GM21619 (cell line): ENCODE results near the gene SLC22A13.
"Not testable (repeated sequence)": the region's sequence is repeated elsewhere in the genome, so short reads cannot be mapped to it uniquely, and the experiment has no call there.

Source experiments
- ATAC-seq: cut with Tn5 transposase; IDR thresholded peaks from one replicate; pipeline ENCODE4 v1.9.1; 2021; ENCODE audit not compliant: unreplicated experiment

The SLC22A13 gene

GRCh38 chr3:38297947-38298711 lies 32.5 kb downstream of the SLC22A13 start:
- no peak for ATAC-seq

DNA sequence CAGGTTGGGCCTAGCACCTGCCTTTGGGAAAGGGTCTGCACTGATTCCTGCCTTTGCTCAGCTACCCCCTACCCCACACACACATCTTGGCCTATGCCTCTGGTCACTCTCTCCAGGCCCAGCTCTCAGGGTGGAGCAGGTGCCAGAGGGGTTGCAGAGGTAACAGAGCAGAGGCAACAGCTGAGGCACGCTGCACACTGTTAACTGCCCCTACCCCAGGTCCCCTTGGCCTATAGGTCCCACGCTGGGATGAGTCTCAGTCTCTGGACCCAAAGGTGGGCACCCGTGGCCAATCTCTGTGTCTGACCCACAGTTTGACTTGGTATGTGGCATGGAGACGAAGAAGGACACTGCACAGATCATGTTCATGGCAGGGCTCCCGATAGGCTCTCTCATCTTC lies 41.3 kb downstream of the SLC22A13 start:
- ATAC-seq, result no peak

GRCh38 chr3:38307599-38307998 lies 42.0 kb downstream of the SLC22A13 start:
- no peak for ATAC-seq

DNA sequence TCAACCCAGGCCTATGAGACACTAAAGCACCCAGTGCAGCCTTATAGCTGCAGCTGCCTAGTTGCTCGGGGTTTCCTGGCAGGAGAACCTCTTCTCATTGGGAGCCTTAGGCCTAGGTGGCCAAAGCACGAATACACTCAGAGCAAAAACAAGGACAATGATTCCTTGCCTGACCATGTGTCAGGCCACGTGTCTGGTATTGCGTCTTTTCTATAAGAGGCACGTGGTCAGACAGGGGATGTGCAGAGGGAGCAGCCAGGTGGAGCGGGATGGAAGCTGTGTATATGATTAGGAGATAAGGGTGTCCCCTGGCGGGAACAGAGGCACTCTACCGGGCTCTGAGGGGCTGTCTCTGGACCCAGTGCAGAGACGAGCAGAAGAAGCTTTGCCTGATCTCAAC lies 42.8 kb downstream of the SLC22A13 start:
- no peak for ATAC-seq

DNA sequence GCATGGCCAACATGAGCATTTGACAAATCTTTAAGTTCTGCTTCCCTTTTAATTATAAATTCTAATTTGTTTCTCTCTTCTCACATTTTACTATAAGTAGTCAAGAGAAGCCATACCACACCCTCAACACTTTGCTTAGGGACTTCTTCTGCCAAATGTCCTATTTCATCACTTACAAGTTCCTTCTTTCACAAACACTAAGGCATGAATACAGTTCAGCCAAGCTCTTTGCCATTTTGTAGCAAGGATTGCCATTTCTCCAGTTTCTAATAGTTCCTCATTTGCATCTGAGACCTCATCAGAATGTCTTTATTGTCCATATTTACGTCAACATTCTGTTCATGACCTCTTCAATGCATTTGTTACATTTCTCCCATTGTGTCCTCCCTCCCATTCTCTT lies 45.9 kb downstream of the SLC22A13 start:
- ATAC-seq, result no peak

DNA sequence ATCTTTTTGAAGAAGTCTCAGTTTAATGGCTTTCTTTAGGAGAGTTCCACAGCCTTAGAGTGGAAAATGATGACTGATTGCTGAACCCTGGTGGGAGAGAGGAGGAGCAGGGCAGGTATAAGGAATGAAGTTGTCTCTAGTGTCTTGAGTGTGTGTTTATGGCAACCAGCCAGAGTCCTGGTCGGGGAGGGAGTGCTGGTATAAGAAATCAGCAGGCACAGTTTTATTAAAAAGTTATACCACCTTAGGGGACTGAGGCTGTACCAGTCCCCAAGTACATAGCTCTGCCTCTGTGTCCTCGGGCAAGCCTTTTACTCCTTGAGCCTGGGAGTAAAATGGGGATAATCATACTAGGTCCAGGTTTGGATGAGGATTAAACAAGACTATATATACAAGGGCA lies 46.3 kb downstream of the SLC22A13 start:
- no peak for ATAC-seq

DNA sequence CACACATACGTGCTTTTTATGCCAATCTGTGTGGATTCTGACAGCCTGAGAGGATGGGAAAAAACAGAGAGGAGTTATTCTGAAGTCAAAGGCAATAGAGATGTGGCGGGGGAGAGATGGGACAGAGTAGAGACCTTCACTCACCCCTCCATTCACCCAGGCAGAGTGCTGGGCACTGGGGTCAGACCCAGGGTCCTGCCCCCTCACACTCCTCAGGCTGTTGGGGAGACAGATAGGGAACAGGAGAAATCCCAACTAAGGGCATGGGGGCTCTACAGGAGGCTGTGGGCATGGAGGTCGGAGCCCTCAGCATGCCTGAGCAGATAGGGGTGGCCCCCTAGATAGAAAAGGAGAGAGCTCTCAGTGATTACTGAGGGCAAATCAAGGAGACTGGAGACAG lies 46.7 kb downstream of the SLC22A13 start:
- no peak for ATAC-seq

GRCh38 chr3:38313263-38313662 lies 47.7 kb downstream of the SLC22A13 start:
- ATAC-seq, result no peak

GRCh38 chr3:38313695-38314094 lies 48.1 kb downstream of the SLC22A13 start:
- ATAC-seq, result no peak

DNA sequence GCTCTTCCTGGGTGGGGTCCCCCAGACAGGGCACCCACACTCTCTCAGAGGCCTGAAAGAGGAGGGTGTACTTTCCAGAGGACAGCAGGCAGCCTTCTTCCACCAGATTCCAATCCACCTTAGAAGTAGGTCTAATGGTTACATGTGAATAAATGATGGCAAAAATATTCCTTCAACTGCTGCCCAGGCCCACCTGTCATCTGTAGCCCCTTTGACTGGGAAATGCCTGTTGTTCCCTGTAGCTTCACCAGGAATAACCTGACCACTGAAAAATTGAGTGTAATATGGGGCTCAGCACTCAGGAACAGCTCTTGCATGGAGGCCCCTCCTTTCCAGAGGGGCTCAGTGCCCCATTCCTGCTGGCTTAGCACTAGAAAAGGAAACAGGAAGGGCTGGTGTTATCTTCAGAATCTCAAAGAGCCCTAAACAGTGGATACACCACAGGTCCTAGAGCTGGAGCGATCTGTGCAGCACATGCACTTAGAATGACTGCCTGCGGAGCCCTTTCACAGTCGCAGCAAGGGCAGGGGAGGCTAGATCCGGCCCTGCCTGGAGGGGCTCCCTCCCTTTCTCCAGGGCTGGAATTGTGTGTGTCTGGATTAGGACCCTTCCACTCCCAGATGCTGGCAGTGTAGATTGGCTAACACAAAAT lies 48.6 kb downstream of the SLC22A13 start:
- no peak for ATAC-seq

- ATAC-seq, result no peak
Measured at GRCh38 chr3:38314764-38315487, 49.3 kb downstream of the SLC22A13 start.

DNA sequence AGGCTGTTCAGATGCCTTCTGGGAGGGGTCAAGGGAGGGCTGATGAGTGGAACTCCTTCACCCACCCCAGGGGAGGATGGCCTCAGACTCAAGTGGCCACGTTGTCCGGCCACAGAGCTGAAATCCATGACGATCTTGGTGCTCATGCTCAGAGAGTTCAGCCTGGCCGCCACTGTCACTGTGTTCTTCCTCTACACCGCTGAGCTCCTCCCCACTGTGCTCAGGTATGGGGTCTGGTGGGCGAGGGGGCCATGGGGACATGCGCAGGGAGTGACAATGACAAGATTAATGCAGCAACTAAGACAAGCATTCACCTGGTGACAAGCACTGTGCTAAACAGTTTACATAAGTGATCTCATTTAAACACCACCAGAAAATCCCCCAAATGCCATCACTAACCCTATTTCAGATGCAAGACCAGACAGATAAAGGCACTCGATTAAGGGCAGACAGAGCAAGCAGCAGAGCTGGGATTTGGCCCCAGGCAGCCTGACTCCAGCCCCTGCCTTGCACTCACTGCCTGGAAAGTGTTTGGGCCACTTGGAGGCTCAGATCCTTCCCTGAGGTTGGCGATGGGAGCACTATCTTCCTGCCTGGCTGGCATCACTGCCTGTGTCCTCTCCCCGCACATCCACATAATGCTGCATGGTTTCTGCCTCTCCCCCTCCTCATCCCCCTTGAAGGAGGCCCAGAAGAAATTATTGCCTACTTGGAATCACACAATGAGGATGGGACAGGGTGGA lies 50.0 kb downstream of the SLC22A13 start:
- no peak for ATAC-seq

DNA sequence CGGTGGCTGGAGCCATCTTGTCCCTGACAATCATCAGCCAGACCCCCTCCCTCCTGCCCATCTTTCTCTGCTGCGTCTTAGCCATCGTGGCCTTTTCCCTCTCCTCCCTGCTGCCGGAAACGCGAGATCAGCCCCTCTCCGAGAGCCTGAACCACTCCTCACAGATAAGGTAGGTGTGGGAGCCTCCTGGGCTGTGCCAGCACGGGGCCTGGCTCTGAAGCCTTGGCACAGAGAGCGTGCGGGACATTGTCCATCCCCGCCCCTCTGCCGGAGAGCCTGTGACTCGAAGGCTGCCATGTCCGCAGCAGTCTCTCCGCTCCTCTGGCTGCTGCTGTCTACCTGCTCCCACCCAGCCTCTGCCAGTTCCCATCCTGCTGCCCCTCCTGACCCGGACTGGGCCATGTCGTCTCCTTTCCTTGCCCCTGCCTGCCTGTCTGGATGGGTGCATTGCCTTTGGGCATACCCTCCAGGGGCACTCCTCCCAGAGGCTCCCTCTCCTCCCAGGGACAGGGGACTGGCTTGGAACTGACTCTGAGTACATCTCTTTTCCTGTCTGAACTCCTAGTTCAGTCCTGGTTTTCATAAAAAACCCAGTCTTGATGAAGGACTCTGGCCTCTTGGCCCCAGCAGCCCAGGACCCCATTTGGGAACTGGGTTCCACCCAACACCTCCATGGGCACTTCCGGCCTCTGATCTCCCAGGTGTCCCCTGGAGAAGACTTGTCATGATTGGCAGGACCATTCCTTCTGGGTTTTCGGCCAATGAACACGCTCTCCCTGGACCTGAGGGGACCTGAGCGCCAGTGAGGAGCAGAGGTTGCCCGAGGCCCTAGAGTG lies 51.0 kb downstream of the SLC22A13 start:
- ATAC-seq, result no peak

- ATAC-seq, result no peak
Measured at GRCh38 chr3:38317192-38317759, 51.7 kb downstream of the SLC22A13 start.

DNA sequence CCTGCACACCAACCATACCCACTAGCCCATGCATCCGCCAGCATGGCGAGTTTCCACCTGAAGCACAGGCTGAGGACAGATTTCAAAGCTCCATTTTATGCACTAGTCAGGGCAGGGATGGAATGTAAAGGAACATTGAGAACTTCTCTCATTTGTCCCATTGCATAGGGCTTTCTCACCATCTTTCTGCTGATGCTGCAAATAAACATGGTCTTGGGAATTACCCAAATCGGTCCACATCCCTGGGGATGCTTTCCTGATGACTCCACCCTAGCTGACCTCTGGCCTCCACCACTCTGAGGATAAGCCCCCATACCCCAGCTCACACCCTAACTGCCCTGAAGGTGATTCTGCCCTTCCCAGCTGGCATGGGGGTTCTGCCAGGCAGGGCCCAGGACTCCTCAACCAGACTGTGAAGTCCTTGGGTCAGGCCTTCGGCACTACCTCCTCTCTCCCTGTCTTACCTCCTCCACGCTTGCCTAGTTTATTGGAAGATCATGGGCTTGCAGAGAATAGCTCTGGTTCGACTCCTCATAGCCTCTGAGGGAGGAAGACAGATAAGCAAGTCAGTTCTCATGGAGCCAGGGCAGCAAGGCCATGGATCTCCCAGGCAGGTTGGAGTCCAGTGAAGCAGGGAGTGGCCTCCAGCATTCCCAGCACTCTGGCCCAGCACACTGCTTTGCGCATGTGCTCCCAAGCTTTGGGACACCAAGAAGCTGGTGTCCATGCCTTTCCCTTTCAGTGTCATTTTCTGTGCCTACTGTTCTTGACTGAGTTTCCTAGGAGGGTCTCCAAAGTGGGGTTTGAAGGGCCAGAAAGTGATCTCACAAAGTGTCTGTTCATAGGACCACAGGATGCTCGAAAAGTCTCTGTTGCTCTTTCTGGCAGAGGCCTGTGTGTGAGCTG lies 53.4 kb downstream of the SLC22A13 start:
- ATAC-seq, result no peak

DNA sequence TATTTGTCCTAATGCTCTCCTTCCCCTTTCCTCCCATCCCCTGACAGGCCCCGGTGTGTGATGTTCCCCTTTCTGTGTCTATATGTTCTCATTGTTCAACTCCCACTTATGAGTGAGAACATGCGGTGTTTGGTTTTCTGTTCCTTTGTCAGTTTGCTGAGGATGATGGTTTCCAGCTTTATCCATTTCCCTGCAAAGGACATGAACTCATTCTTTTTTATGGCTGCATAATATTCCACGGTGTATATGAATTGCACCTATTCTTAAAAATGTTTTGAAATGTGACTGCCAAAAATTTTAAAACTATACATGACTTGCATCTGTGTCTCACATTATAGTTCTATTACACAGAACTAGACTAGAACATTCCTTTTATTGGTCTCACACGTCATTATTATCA lies 55.0 kb downstream of the SLC22A13 start:
- ATAC-seq, result not testable (repeated sequence)

GRCh38 chr3:38323060-38323459 lies 57.4 kb downstream of the SLC22A13 start:
- ATAC-seq, result no peak

GRCh38 chr3:38325256-38325655 lies 59.6 kb downstream of the SLC22A13 start:
- ATAC-seq, result no peak
